ENCODE measurements around the gene IVD. TPM values are rescaled to one million over a fixed set of nuclear protein-coding genes. Genes with fewer than 3 reads are reported as not detected.

IVD gene
- total and polyA plus RNA-seq, 2 donors (not counting 1 experiment from before 2014, with no cell fraction given): 41.7 to 106 TPM

DNA sequence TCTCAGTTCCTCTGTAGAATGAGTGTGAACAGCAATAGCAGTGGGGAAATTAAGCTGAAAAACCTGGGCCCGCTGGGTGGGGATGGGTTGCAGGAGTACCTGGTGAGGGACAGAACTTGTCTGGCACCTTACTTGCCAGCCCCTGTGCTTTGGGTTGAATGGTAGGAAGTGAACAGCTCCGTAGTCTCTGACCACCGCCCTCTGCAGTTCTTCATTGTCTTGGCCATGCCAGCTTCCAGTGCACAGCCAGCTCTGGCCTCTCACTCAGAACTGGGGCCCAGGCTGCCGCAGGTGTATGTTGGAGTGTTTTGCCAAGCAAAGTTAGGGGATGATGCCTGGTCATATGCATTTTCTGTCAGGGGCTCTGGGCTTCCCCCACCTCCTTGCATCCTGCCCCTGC, 51.1 kb downstream of the IVD start:
- Histone ChIP-seq H3K9ac (ENCODE audit: low read length) (no peak overlapping the region), H3K9me3 (ENCODE audit: control extremely low read depth in 1 of 3, control insufficient read depth in 2 of 3, insufficient read depth in 1 of 3, low read length in 2 of 3) (no peaks in the 10 kb centered on the region), H3K27ac (ENCODE audit: low read length in 2 of 2) (no peak overlapping the region), H3K27me3 (replicated peaks in 1 of 4; ENCODE audit: control extremely low read depth in 1 of 4, control insufficient read depth in 3 of 4, insufficient read depth in 4 of 4, low read length in 3 of 4) (no peaks in the 10 kb centered on the region), H3K79me2 (ENCODE audit: control insufficient read depth, insufficient read depth, low read length) (peaks cover 86% of the 10 kb centered on the region), H3K36me3 (replicated peaks in 1 of 2; ENCODE audit: control extremely low read depth in 1 of 2, control insufficient read depth in 1 of 2, extremely low read depth in 1 of 2, insufficient read depth in 2 of 2, low read length in 1 of 2) (peaks cover 0 to 23% of the 10 kb centered on the region in 2 experiments), H3K4me3 (ENCODE audit: control extremely low read depth in 1 of 5, extremely low read depth in 1 of 5, insufficient read depth in 1 of 5, low read depth in 2 of 5, low read length in 4 of 5) (no peak overlapping the region), H2AFZ (ENCODE audit: insufficient read depth, low read depth, low read length, poor library complexity, severe bottlenecking) (no peak overlapping the region), H3K4me1 (ENCODE audit: control insufficient read depth in 2 of 2, insufficient read depth in 2 of 2, low read length in 2 of 2) (peaks cover 26 to 34% of the 10 kb centered on the region in 2 donors), H3K4me2 (replicated peaks; ENCODE audit: low read depth, low read length, poor library complexity, severe bottlenecking) (no peak overlapping the region), H4K20me1 (ENCODE audit: control insufficient read depth, insufficient read depth, low read length, poor library complexity, severe bottlenecking) (peaks cover 90% of the 10 kb centered on the region)
- WGBS (ENCODE audit: insufficient coverage): 94% methylated on average over 3 of the region's 4 CpGs
- intact Hi-C loops (cut with micrococcal nuclease): no loop called here
- no peaks in the 10 kb centered on the region for H3K27me3 Mint-ChIP-seq
- DNase-seq (no peak), ATAC-seq (ENCODE audit: low read depth) (no peak)
- ChIA-PET CTCF (interaction anchor here (1.2 kb wide), 1 partner anchor 12 kb away, joined by 3 read pairs; no protein-coding TSS in a partner anchor), POLR2A (interaction anchor here (0.6 kb wide), 1 partner anchor 357 kb away, joined by 3 read pairs; no protein-coding TSS in a partner anchor)
- no peak for TF ChIP-seq CTCF (IDR thresholded peaks at IDR 0.05)
- no peak for TF ChIP-seq EZH2 (IDR thresholded peaks at IDR 0.05; ENCODE audit: borderline replicate concordance, insufficient read depth, low read depth, low read length, poor library complexity, severe bottlenecking)
- H3K27ac Mint-ChIP-seq: no peak overlapping the region
- H3K4me3 Mint-ChIP-seq: no peak overlapping the region
- H3K4me1 Mint-ChIP-seq: peaks cover 40% of the 10 kb centered on the region
- no peaks in the 10 kb centered on the region for H3K9me3 Mint-ChIP-seq (ENCODE audit: insufficient read depth)

GRCh38 chr15:40458495-40459371, 53.1 kb downstream of the IVD start:
- no peak for TF ChIP-seq EZH2 (IDR thresholded peaks at IDR 0.05; ENCODE audit: borderline replicate concordance, insufficient read depth, low read depth, low read length, poor library complexity, severe bottlenecking)
- no peak for TF ChIP-seq CTCF (IDR thresholded peaks at IDR 0.05)
- Histone ChIP-seq H3K27me3 (replicated peaks in 1 of 4; ENCODE audit: control extremely low read depth in 1 of 4, control insufficient read depth in 3 of 4, insufficient read depth in 4 of 4, low read length in 3 of 4) (no peaks in the 10 kb centered on the region), H3K4me3 (ENCODE audit: control extremely low read depth in 1 of 5, extremely low read depth in 1 of 5, insufficient read depth in 1 of 5, low read depth in 2 of 5, low read length in 4 of 5) (no peak overlapping the region), H3K36me3 (replicated peaks in 1 of 2; ENCODE audit: control extremely low read depth in 1 of 2, control insufficient read depth in 1 of 2, extremely low read depth in 1 of 2, insufficient read depth in 2 of 2, low read length in 1 of 2) (peaks cover 0 to 39% of the 10 kb centered on the region in 2 experiments), H2AFZ (ENCODE audit: insufficient read depth, low read depth, low read length, poor library complexity, severe bottlenecking) (no peak overlapping the region), H3K4me1 (ENCODE audit: control insufficient read depth in 2 of 2, insufficient read depth in 2 of 2, low read length in 2 of 2) (peaks cover 8 to 15% of the 10 kb centered on the region in 2 donors), H3K79me2 (ENCODE audit: control insufficient read depth, insufficient read depth, low read length) (peaks cover 66% of the 10 kb centered on the region), H3K27ac (ENCODE audit: low read length in 2 of 2) (no peak overlapping the region), H3K4me2 (replicated peaks; ENCODE audit: low read depth, low read length, poor library complexity, severe bottlenecking) (no peak overlapping the region), H3K9me3 (ENCODE audit: control extremely low read depth in 1 of 3, control insufficient read depth in 2 of 3, insufficient read depth in 1 of 3, low read length in 2 of 3) (no peaks in the 10 kb centered on the region), H3K9ac (ENCODE audit: low read length) (no peak overlapping the region), H4K20me1 (ENCODE audit: control insufficient read depth, insufficient read depth, low read length, poor library complexity, severe bottlenecking) (peaks cover 71% of the 10 kb centered on the region)
- DNase-seq: no peak
- ChIA-PET POLR2A (no interaction called here), CTCF (no interaction called here)
- no peak for ATAC-seq (ENCODE audit: low read depth)
- no peaks in the 10 kb centered on the region for H3K27me3 Mint-ChIP-seq
- intact Hi-C loops (cut with micrococcal nuclease): no loop called here
- H3K9me3 Mint-ChIP-seq (ENCODE audit: insufficient read depth): no peaks in the 10 kb centered on the region
- WGBS (ENCODE audit: insufficient coverage): 98% methylated on average over 36 of the region's 37 CpGs
- peaks cover 20% of the 10 kb centered on the region for H3K4me1 Mint-ChIP-seq
- no peak overlapping the region for H3K27ac Mint-ChIP-seq
- no peak overlapping the region for H3K4me3 Mint-ChIP-seq
